Erythroblast (primary cell): ENCODE measurements around the gene ZNF571.

Experiments used
- DNase-seq, 2 experiments: peaks; one replicate each; lab custom pipeline; 2025; lab: John Stamatoyannopoulos, UW
- GATA1 ChIP-seq: IDR thresholded peaks from 2 replicates; pipeline ENCODE4 v1.6.1; 2011; ENCODE audit warnings: low read depth, mild to moderate bottlenecking, control low read depth, low read length, moderate library complexity
- POLR2A ChIP-seq: IDR thresholded peaks from 2 replicates; pipeline ENCODE4 v1.6.1; 2011; ENCODE audit warnings: mild to moderate bottlenecking, low read length

ZNF571 gene

GRCh38 chr19:37594304-37594981 is at the start of gene ZNF571, which contains the start of gene ZNF540:
ZNF571 (minus strand) TSS chr19:37594792; CDS start chr19:37586676, 8,116 bp downstream.
ZNF540 (plus strand) TSS chr19:37594876; CDS start chr19:37598448, 3,572 bp downstream.
- peak; percentile 91 to 92 for DNase-seq
- no peak for TF ChIP-seq GATA1
- peak; percentile 45 for TF ChIP-seq POLR2A

- DNase-seq = no peak
Observed at GRCh38 chr19:37635076-37636056, 40.8 kb upstream of the ZNF571 start.

GRCh38 chr19:37594982-37595382 is 390 bp upstream of the ZNF571 start:
- peak; percentile 71 to 73 for DNase-seq
- TF ChIP-seq POLR2A (no peak), GATA1 (no peak)

More at GRCh38 chr19:37635076-37636056, 40.8 kb upstream of the ZNF571 start:
- TF ChIP-seq POLR2A = no peak
- TF ChIP-seq GATA1 = no peak

- no peak for DNase-seq
- TF ChIP-seq GATA1 (no peak), POLR2A (no peak)
Observed at GRCh38 chr19:37593996-37594303, 642 bp downstream of the ZNF571 start.

GRCh38 chr19:37583340-37583739 is 11.3 kb downstream of the ZNF571 start:
- TF ChIP-seq GATA1 = no peak
- no peak for TF ChIP-seq POLR2A
- no peak for DNase-seq

- no peak for DNase-seq
- TF ChIP-seq POLR2A (no peak), GATA1 (no peak)
Observed at GRCh38 chr19:37572203-37572602, 22.4 kb downstream of the ZNF571 start.

GRCh38 chr19:37565370-37565669 is 29.3 kb downstream of the ZNF571 start:
- no peak for TF ChIP-seq POLR2A
- no peak for TF ChIP-seq GATA1

GRCh38 chr19:37564624-37565369 is 29.8 kb downstream of the ZNF571 start:
- TF ChIP-seq GATA1 (no peak), POLR2A (no peak)

More at GRCh38 chr19:37565370-37565669, 29.3 kb downstream of the ZNF571 start:
- no peak for DNase-seq

GRCh38 chr19:37563518-37563917 is 31.1 kb downstream of the ZNF571 start:
- no peak for DNase-seq
- TF ChIP-seq GATA1 = no peak
- no peak for TF ChIP-seq POLR2A

More at GRCh38 chr19:37564624-37565369, 29.8 kb downstream of the ZNF571 start:
- DNase-seq = no peak

GRCh38 chr19:37551129-37551993 is 43.2 kb downstream of the ZNF571 start:
- no peak for TF ChIP-seq GATA1
- TF ChIP-seq POLR2A = no peak
- DNase-seq = peak; percentile 73 to 75

GRCh38 chr19:37537391-37537947 is 57.1 kb downstream of the ZNF571 start:
- DNase-seq = no peak
- TF ChIP-seq POLR2A (no peak), GATA1 (no peak)

- no peak for DNase-seq
Observed at GRCh38 chr19:37519890-37520289, 74.7 kb downstream of the ZNF571 start.

More at GRCh38 chr19:37519890-37520289, 74.7 kb downstream of the ZNF571 start:
- TF ChIP-seq GATA1 (no peak), POLR2A (no peak)
